Mesodermal cell (in vitro differentiated cells): Measurements from ENCODE around the gene TRAF7.

Source experiments
- H3K27ac ChIP-seq: 2 replicates; pipeline ENCODE4 v1.7.0; 2013; ENCODE audit warnings: mild to moderate bottlenecking, low read depth, low read length, moderate library complexity; ENCODE audit not compliant: severe bottlenecking
- H3K36me3 ChIP-seq: 2 replicates; pipeline ENCODE4 v1.7.1; 2013; ENCODE audit warnings: mild to moderate bottlenecking, low read length, moderate library complexity; ENCODE audit not compliant: control insufficient read depth, insufficient read depth
- H3K4me1 ChIP-seq: one replicate; pipeline ENCODE4 v1.7.1; 2013; ENCODE audit warnings: mild to moderate bottlenecking, low read length; ENCODE audit not compliant: insufficient read depth, control insufficient read depth, poor library complexity, severe bottlenecking
- H3K4me3 ChIP-seq: 2 replicates; pipeline ENCODE4 v1.7.0; 2013; ENCODE audit warnings: low read length, control low read depth, mild to moderate bottlenecking; ENCODE audit not compliant: insufficient read depth, poor library complexity, severe bottlenecking; ENCODE audit errors: extremely low read depth
- H3K9me3 ChIP-seq: 2 replicates; pipeline ENCODE4 v1.7.1; 2013; ENCODE audit warnings: mild to moderate bottlenecking, low read length, moderate library complexity; ENCODE audit not compliant: control insufficient read depth
- WGBS, 2 experiments: methylation state at CpG; one replicate each; pipeline ENCODE4 v1.1.5; 2013; ENCODE audit warnings: missing lambda C conversion rate in 2 of 2; ENCODE audit not compliant: insufficient coverage in 2 of 2; 5-methylcytosine and 5-hydroxymethylcytosine counted together

The TRAF7 gene

GRCh38 chr16:2170587-2171435, 15.2 kb downstream of the TRAF7 start:
- Histone ChIP-seq H3K9me3 (no peaks in the 10 kb centered on the region), H3K4me1 (no peaks in the 10 kb centered on the region), H3K27ac (no peak overlapping the region), H3K36me3 (peaks cover 72% of the 10 kb centered on the region), H3K4me3 (no peak overlapping the region)
- WGBS, 2 experiments: 97 to 98% methylated on average over 32 to 44 of the region's 47 CpGs

DNA sequence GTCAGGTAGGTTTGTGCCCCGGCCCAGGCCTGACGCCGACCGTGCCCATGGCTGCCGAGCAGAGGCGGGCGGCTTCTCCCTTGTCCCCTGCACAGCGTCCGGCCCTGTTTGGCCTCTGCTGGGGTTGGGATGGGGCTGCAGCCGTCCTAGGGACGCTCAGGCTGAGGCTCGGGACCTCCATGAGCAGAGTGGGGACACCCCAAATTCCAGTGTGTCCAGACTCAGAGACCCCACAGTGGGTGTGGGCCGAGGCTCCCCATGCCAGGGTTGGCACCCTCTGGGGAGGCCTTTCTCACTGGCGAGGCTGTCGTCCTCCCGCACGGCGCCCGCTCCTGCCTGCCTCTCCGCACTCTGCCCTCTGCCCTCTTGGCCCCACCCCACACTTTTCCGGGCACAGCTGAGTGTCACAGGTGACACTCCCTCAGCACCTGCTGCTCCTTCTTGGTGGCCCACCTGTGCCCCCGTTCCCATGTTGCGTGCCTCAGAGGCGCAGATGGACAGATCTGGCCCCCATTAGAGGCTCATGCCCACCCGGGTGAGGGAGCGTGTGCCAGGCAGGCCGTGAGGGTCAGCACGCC, 16.1 kb downstream of the TRAF7 start:
- H3K27ac ChIP-seq: no peak overlapping the region
- no peaks in the 10 kb centered on the region for H3K9me3 ChIP-seq
- no peak overlapping the region for H3K4me3 ChIP-seq
- WGBS, 2 experiments: 95 to 98% methylated on average over 25 to 27 of the region's 28 CpGs
- H3K4me1 ChIP-seq: no peaks in the 10 kb centered on the region
- peaks cover 68% of the 10 kb centered on the region for H3K36me3 ChIP-seq

DNA sequence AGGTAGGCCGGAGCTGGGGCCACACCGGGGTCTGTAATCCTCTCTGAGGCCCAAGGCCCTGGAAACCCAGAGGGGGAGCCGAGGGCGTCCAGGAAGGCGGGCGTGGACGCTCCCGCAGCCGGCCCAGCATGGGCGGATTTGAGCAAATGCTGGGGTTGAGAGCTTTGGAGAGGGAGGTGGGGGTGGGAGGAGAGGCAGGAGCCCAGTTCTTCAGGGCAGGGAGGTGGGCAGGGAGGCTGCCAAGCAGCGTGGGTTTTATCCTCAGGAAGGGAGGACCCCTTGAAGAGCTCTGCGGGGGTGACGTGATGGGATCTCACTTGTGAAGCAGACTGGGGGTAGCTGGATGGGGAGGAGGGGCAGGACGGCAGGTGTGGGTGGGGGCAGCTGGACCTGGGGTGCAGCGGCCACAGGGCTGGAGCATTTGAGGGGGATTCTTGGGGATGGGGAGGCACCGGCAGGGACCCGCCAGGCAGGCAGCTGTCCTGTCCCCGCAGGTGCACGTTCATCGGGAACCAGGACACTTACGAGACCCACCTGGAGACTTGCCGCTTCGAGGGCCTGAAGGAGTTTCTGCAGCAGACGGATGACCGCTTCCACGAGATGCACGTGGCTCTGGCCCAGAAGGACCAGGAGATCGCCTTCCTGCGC, 17.2 kb downstream of the TRAF7 start:
- H3K4me3 ChIP-seq: no peak overlapping the region
- no peaks in the 10 kb centered on the region for H3K9me3 ChIP-seq
- 98% methylated on average over 24 to 28 of the region's 29 CpGs for WGBS, 2 experiments

DNA sequence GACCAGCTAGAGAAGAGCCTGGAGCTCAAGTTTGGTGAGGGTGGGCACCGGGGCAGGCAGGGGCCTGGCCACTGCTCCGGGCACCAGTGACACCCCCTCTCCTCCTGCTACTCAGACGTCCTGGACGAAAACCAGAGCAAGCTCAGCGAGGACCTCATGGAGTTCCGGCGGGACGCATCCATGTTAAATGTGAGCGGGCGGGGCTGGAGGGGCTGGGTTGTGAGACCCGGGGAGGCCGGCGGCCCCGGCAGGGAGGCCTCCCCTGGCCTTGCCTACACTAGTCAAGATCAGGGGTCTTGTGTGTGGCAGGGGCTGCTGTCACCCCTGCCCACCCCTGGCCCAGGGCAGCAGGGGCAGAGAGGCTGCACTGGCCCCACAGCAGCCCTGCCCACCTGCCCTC, 17.8 kb downstream of the TRAF7 start:
- H3K27ac ChIP-seq: no peak overlapping the region
- WGBS, 2 experiments: 96 to 97% methylated on average over 10 to 12 of the region's 14 CpGs
- H3K36me3 ChIP-seq: peaks cover 68% of the 10 kb centered on the region
- H3K4me1 ChIP-seq: no peaks in the 10 kb centered on the region
- H3K9me3 ChIP-seq: no peaks in the 10 kb centered on the region
- no peak overlapping the region for H3K4me3 ChIP-seq

More for the DNA sequence above, 17.2 kb downstream of the TRAF7 start:
- no peaks in the 10 kb centered on the region for H3K4me1 ChIP-seq
- H3K36me3 ChIP-seq: peaks cover 68% of the 10 kb centered on the region
- H3K27ac ChIP-seq: no peak overlapping the region

- 89 to 90% methylated on average over 3 of the region's 4 CpGs for WGBS, 2 experiments
- H3K4me3 ChIP-seq: no peak overlapping the region
- H3K36me3 ChIP-seq: peaks cover 68% of the 10 kb centered on the region
- H3K27ac ChIP-seq: no peak overlapping the region
- H3K4me1 ChIP-seq: no peaks in the 10 kb centered on the region
- no peaks in the 10 kb centered on the region for H3K9me3 ChIP-seq
These were observed 18.3 kb downstream of the TRAF7 start for GRCh38 chr16:2173916-2174315.

DNA sequence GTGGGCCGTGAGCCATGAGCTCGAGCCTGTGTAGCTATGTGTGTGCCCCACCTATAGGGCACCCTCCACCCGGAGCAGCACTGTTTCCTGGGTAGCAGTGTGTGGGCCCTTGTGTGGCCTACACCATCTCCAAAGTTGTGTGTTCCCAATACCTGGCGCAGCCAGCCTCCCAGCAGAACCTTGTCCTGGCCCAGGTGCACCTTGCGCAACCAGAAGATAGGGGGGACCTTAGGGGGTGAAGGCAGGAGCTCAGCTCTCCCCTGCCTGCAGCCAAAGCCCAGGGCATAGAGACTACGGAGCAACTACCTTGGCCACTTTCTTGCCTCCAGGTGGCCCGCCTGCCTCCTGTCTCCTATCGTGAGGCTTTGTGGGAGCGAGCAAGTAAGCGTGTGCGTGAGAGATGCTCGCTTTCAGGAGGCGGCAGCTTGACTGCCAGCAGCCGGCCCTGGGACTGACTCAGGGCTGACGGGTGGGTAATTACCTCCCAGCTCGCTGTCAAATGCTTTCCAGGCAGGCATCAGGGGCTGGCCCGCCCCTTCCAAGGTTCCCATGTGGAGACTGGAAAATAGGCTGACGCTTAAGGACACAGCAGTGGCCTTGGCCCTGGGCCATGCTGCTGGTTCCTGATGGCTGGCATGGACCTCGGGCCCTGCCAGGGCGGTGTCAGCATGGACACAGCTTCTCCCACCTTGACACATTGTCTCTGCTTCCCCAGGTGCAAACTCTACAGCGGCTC, 19.0 kb downstream of the TRAF7 start:
- Histone ChIP-seq H3K4me3 (no peak overlapping the region), H3K4me1 (no peaks in the 10 kb centered on the region), H3K9me3 (no peaks in the 10 kb centered on the region), H3K36me3 (peaks cover 68% of the 10 kb centered on the region), H3K27ac (no peak overlapping the region)
- 98% methylated on average over 21 of the region's 21 CpGs for WGBS, 2 experiments

DNA sequence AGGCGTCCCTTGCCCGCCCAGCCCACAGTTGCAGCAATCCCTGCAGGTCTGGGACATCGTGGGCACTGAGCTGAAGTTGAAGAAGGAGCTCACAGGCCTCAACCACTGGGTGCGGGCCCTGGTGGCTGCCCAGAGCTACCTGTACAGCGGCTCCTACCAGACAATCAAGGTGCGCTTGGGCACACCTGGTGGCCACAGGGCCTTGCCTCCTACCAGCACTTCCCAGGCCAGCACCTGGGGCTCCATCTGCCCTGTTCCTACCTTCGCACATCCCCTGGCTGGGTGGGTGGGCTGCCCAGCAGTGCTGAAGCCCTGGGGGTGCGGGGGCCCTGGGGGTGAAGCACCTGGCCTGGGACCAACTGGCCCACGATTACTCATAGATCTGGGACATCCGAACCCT, 19.9 kb downstream of the TRAF7 start:
- peaks cover 66% of the 10 kb centered on the region for H3K36me3 ChIP-seq
- no peak overlapping the region for H3K27ac ChIP-seq
- H3K9me3 ChIP-seq: no peaks in the 10 kb centered on the region
- H3K4me1 ChIP-seq: no peaks in the 10 kb centered on the region
- whole genome bisulfite sequencing, 2 experiments: 95 to 99% methylated on average over 10 of the region's 10 CpGs
- H3K4me3 ChIP-seq: no peak overlapping the region

DNA sequence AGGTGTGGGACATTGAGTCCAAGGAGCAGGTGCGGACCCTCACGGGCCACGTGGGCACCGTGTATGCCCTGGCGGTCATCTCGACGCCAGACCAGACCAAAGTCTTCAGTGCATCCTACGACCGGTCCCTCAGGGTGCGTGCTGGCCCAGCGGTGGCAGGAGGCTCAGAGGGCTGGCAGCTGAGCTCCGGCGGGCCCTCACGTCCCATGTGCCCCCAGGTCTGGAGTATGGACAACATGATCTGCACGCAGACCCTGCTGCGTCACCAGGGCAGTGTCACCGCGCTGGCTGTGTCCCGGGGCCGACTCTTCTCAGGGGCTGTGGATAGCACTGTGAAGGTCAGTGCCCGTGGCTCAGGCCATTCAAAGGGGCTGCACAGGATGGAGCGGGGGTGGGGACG, 20.5 kb downstream of the TRAF7 start:
- Histone ChIP-seq H3K36me3 (peaks cover 60% of the 10 kb centered on the region), H3K4me3 (no peak overlapping the region), H3K27ac (no peak overlapping the region), H3K9me3 (no peaks in the 10 kb centered on the region), H3K4me1 (no peaks in the 10 kb centered on the region)
- 98 to 99% methylated on average over 23 of the region's 23 CpGs for WGBS, 2 experiments

- no peaks in the 10 kb centered on the region for H3K4me1 ChIP-seq
- 96 to 97% methylated on average over 17 to 18 of the region's 18 CpGs for WGBS, 2 experiments
- peaks cover 50% of the 10 kb centered on the region for H3K36me3 ChIP-seq
- no peaks in the 10 kb centered on the region for H3K9me3 ChIP-seq
- H3K27ac ChIP-seq: no peak overlapping the region
- H3K4me3 ChIP-seq: no peak overlapping the region
These were observed 21.5 kb downstream of the TRAF7 start for GRCh38 chr16:2177101-2177500.

- Histone ChIP-seq H3K4me1 (no peaks in the 10 kb centered on the region), H3K36me3 (peaks cover 49% of the 10 kb centered on the region), H3K9me3 (no peaks in the 10 kb centered on the region), H3K4me3 (no peak overlapping the region), H3K27ac (no peak overlapping the region)
- WGBS, 2 experiments: 97 to 98% methylated on average over 14 to 15 of the region's 20 CpGs
These were observed 22.0 kb downstream of the TRAF7 start for GRCh38 chr16:2177561-2177960.
